Osteoblast (primary cell): ENCODE data around the gene ORAI2. TPM values are rescaled to one million over a fixed set of nuclear protein-coding genes. Genes with fewer than 3 reads are reported as not detected.

Source experiments
- DNase-seq: peaks from one replicate; pipeline ENCODE4 v3.0.0; 2011; ENCODE audit warnings: low spot score, mixed read lengths; ENCODE audit not compliant: insufficient read length; ENCODE audit errors: missing footprints
- H2AFZ ChIP-seq: 2 replicates; pipeline ENCODE4 v1.6.0; 2011; ENCODE audit warnings: mild to moderate bottlenecking, low read length
- H3K27ac ChIP-seq: 2 replicates; pipeline ENCODE4 v1.5.1; 2011; ENCODE audit warnings: mild to moderate bottlenecking, low read depth, low read length, moderate library complexity
- H3K27me3 ChIP-seq: 2 replicates; pipeline ENCODE4 v1.6.0; 2012; ENCODE audit warnings: mild to moderate bottlenecking, control low read depth, inconsistent platforms, low read length, moderate library complexity; ENCODE audit not compliant: insufficient read depth
- H3K36me3 ChIP-seq: 2 replicates; pipeline ENCODE4 v1.5.1; 2011; ENCODE audit warnings: mild to moderate bottlenecking, low read length, control low read depth, moderate library complexity; ENCODE audit not compliant: insufficient read depth
- H3K4me1 ChIP-seq: 2 replicates; pipeline ENCODE4 v1.5.1; 2011; ENCODE audit warnings: mild to moderate bottlenecking, low read length, control low read depth, moderate library complexity; ENCODE audit not compliant: insufficient read depth
- H3K4me2 ChIP-seq: 2 replicates; pipeline ENCODE4 v1.6.0; 2011; ENCODE audit warnings: mild to moderate bottlenecking, low read length; ENCODE audit not compliant: insufficient read depth
- H3K4me3 ChIP-seq: fragments of 200-600 bp; sonication (generic); 3 replicates; pipeline ENCODE4 v1.5.1; 2012; ENCODE audit warnings: mild to moderate bottlenecking, low read length, inconsistent platforms; ENCODE audit not compliant: insufficient read depth
- H3K79me2 ChIP-seq: 2 replicates; pipeline ENCODE4 v1.6.0; 2012; ENCODE audit warnings: mild to moderate bottlenecking, low read length, control low read depth, inconsistent platforms; ENCODE audit not compliant: insufficient read depth
- H3K9me3 ChIP-seq: 2 replicates; pipeline ENCODE4 v1.5.1; 2011; ENCODE audit warnings: low read depth, low read length, control low read depth
- H4K20me1 ChIP-seq: 2 replicates; pipeline ENCODE4 v1.6.0; 2012; ENCODE audit warnings: mild to moderate bottlenecking, low read length, control low read depth; ENCODE audit not compliant: insufficient read depth
- total RNA-seq: library from RNA; depleted of rRNA; stranded (reverse); fragments of >200 nt; gene quantifications from 2 replicates; pipeline ENCODE4 v1.2.3, GENCODE V29; 2012
- TF ChIP-seq, protein P1 (sequence below): IDR thresholded peaks from 2 replicates; pipeline ENCODE4 v1.5.1; 2011; ENCODE audit warnings: mild to moderate bottlenecking, low read depth, low read length, moderate library complexity; ENCODE audit errors: extremely low read depth

ORAI2 gene
- total RNA-seq, 1 donor = 44.2 TPM

DNA sequence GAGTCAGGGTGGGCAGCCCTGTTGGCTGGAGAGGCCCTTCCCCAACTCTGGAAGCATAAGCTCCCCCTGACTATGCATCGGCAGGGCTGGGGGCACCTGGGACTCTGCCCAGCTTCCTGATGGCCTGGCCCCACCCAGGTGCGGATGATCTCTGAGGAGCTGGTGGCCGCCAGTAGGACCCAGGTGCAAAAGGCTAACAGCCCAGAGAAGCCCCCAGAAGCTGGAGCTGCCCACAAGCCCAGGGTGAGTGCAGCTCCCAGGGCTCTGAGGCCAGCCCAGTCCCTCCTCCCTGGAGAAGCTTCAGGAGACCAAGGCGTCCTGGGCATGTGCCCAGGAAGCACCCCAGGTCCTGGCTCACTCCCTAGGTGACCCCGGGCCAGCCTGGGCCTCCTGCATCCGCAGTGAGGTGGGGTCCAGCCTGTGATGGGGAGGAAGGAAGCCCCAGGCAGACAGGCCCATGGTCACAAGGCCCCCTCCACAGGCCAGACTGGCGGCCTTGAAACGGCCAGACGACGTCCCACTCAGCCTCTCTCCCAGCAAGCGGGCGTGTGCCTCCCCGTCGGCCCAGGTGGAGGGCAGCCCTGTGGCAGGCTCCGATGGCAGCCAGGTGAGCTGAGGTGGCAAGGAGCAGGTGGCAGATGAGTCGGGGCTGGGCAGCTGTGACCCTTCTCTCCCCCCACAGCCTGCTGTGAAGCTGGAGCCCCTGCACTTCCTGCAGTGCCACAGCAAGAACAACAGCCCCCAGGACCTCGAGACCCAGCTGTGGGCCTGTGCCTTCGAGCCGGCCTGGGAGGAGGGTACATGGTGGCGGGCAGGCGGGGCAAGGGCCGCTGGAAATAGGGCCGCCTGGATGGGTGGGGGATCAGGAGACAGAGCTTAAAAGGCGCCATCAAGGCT is 34.5 kb downstream of the ORAI2 start:
- no peaks in the 10 kb centered on the region for H3K9me3 ChIP-seq
- peak; percentile 88 for DNase-seq
- H3K4me2 ChIP-seq = no peak overlapping the region
- H3K27ac ChIP-seq = no peak overlapping the region
- peaks cover 12% of the 10 kb centered on the region for H3K36me3 ChIP-seq
- no peak overlapping the region for H2AFZ ChIP-seq
- peaks cover 25% of the 10 kb centered on the region for H3K79me2 ChIP-seq
- H4K20me1 ChIP-seq = no peaks in the 10 kb centered on the region
- no peak overlapping the region for H3K4me3 ChIP-seq
- TF ChIP-seq, protein P1, sequence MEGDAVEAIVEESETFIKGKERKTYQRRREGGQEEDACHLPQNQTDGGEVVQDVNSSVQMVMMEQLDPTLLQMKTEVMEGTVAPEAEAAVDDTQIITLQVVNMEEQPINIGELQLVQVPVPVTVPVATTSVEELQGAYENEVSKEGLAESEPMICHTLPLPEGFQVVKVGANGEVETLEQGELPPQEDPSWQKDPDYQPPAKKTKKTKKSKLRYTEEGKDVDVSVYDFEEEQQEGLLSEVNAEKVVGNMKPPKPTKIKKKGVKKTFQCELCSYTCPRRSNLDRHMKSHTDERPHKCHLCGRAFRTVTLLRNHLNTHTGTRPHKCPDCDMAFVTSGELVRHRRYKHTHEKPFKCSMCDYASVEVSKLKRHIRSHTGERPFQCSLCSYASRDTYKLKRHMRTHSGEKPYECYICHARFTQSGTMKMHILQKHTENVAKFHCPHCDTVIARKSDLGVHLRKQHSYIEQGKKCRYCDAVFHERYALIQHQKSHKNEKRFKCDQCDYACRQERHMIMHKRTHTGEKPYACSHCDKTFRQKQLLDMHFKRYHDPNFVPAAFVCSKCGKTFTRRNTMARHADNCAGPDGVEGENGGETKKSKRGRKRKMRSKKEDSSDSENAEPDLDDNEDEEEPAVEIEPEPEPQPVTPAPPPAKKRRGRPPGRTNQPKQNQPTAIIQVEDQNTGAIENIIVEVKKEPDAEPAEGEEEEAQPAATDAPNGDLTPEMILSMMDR = no peak
- no peaks in the 10 kb centered on the region for H3K27me3 ChIP-seq
- H3K4me1 ChIP-seq = peaks cover 13% of the 10 kb centered on the region

DNA sequence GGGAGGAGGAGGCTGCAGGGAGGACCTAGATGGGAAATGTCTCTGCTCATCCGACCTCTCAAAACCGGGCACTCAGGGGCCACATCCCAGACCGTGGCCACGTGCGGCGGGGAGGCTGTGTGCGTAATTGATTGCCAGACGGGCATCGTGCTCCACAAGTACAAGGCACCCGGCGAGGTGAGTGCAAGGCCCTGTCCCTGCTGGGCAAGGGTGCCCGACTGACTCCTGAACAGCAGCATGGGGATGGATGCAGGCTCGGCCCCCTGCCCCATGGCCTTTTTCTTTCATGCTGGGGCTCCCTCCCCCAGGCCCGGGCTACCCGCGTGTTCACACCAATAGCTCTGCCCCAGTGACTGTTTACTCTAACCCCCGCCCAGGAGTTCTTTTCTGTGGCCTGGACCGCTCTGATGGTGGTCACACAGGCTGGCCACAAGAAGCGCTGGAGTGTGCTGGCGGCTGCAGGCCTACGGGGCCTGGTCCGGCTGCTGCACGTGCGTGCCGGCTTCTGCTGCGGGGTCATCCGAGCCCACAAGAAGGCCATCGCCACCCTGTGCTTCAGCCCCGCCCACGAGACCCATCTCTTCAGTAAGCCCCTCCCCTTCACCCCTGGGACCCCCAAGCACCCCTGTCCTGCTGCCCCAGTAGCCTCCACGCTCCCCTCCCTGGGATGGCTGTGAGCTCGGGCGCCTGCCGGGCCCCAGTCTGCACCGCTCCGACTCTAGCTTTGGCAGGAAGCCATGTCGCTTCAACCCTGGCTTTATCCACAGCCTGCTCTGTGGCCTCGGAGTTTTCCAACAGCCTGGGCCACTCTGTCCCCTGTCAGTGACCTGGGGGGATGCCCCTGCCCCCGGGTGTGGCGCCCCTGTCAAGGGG is 35.3 kb downstream of the ORAI2 start:
- Histone ChIP-seq H3K9me3 (no peaks in the 10 kb centered on the region), H2AFZ (no peak overlapping the region), H3K4me3 (no peak overlapping the region), H3K27me3 (no peaks in the 10 kb centered on the region), H3K4me2 (no peak overlapping the region), H3K27ac (no peak overlapping the region), H3K79me2 (peaks cover 21% of the 10 kb centered on the region), H3K4me1 (peaks cover 10% of the 10 kb centered on the region), H4K20me1 (no peaks in the 10 kb centered on the region), H3K36me3 (peaks cover 21% of the 10 kb centered on the region)
- TF ChIP-seq, protein P1 = no peak
- DNase-seq = peak; percentile 85

DNA sequence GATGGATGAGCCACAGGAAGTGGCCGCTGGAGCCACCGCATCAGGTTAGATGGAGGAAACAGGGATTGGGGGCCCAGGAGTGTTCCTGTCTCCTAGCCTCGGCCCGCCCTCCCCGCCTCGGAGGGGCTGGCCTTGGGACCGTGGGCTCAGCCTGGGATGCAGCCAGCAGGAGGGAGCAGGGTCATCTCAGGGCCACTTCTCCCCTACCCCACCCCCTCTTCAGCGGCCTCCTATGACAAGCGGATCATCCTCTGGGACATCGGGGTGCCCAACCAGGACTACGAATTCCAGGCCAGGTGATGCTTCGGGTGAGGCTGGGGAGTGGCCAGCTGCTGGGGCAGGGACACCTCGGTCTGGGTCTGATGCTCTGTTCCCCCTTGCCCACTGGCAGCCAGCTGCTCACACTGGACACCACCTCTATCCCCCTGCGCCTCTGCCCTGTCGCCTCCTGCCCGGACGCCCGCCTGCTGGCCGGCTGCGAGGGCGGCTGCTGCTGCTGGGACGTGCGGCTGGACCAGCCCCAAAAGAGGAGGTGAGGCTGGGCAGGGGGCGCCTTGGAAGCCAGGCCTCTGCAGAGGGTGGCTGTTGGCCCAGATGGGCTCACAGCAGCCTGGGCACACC is 36.1 kb downstream of the ORAI2 start:
- Histone ChIP-seq H3K4me2 (no peak overlapping the region), H3K4me3 (no peak overlapping the region), H3K9me3 (no peaks in the 10 kb centered on the region), H3K79me2 (peaks cover 13% of the 10 kb centered on the region), H2AFZ (no peak overlapping the region), H4K20me1 (no peaks in the 10 kb centered on the region), H3K4me1 (peaks cover 7% of the 10 kb centered on the region), H3K36me3 (peaks cover 24% of the 10 kb centered on the region), H3K27me3 (no peaks in the 10 kb centered on the region), H3K27ac (no peak overlapping the region)
- peak; percentile 74 for DNase-seq
- TF ChIP-seq, protein P1 = no peak
